ENCODE data around the gene ANO7.

GRCh38 chr2:241248289-241248688 lies 59.8 kb downstream of the ANO7 start:
- TF ChIP-seq POLR2A (IDR thresholded peaks at IDR 0.05; ENCODE audit: low read length) (no peak), GATA1 (IDR thresholded peaks at IDR 0.05; ENCODE audit: low read depth, low read length) (no peak)
